Measurements from ENCODE around the gene TRPM4. TPM values are rescaled to one million over a fixed set of nuclear protein-coding genes. Genes with fewer than 3 reads are reported as not detected.
"Not testable (repeated sequence)": the region's sequence is repeated elsewhere in the genome, so short reads cannot be mapped to it uniquely, and the experiment has no call there.

TRPM4 gene
- total and polyA plus RNA-seq, 2 experiments from 2014 or later: 16.5 to 25.7 TPM

DNA sequence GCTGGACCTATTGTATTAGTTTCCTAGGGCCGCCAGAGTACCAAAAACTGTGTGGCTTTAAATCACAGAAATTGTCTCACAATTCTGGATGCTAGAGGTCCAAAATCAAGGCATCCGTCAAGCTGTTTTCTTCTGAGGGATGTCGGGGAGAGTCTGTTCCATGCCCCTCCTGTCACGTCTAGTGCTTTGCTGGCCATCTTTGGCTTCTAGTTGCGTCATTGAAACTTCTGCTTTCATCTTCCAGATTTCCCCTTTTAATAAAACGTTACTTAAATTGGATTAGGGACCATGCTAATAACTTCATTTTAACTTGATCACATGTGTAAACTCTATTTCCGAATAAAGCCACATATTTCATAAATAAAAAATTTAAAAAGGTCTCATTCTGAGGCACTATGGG is 47.5 kb downstream of the TRPM4 start (continued):
- no peak for TF ChIP-seq ZNF462 (CRISPR knock-in tag; IDR thresholded peaks at IDR 0.05)
- TF ChIP-seq, protein P1, sequence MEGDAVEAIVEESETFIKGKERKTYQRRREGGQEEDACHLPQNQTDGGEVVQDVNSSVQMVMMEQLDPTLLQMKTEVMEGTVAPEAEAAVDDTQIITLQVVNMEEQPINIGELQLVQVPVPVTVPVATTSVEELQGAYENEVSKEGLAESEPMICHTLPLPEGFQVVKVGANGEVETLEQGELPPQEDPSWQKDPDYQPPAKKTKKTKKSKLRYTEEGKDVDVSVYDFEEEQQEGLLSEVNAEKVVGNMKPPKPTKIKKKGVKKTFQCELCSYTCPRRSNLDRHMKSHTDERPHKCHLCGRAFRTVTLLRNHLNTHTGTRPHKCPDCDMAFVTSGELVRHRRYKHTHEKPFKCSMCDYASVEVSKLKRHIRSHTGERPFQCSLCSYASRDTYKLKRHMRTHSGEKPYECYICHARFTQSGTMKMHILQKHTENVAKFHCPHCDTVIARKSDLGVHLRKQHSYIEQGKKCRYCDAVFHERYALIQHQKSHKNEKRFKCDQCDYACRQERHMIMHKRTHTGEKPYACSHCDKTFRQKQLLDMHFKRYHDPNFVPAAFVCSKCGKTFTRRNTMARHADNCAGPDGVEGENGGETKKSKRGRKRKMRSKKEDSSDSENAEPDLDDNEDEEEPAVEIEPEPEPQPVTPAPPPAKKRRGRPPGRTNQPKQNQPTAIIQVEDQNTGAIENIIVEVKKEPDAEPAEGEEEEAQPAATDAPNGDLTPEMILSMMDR (conservative IDR thresholded peaks at IDR 0.05; ENCODE audit: low read depth in 2 of 2): no peak
- TF ChIP-seq EZH2phosphoT487 (IDR thresholded peaks at IDR 0.05; ENCODE audit: unreplicated experiment): no peak
- no peak for TF ChIP-seq POLR2AphosphoS5 (IDR thresholded peaks at IDR 0.05; ENCODE audit: low read depth)

DNA sequence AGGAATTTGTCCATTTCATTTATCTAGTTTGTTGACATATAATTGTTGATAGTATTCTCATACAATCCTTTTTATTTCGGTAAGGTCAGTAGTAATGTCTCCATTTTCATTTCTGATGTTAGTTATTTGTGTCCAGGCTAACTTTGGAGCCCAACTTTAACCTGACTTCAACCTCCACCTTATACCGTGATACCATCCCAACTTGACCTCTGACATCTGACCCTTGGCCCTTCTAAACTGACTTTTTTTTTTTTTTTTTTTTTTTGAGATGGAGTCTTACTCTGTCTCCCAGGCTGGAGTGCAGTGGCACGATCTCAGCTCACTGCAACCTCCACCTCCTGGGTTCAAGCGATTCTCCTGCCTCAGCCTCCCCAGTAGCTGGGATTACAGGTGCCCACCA is 51.9 kb downstream of the TRPM4 start:
- not testable (repeated sequence) for H2AFZ ChIP-seq; H3F3A ChIP-seq (replicated peaks; ENCODE audit: low read depth); H3K4me1 Mint-ChIP-seq; ATAC-seq; H3K27me3 ChIP-seq (ENCODE audit: insufficient read depth); H3K4me1 ChIP-seq (ENCODE audit: insufficient read depth); DNase-seq (ENCODE audit: low spot score); H3K36me3 ChIP-seq (ENCODE audit: insufficient read depth); H3K79me2 ChIP-seq (replicated peaks; ENCODE audit: insufficient read depth); H3K27ac ChIP-seq (ENCODE audit: low read depth); H3K27ac Mint-ChIP-seq; H3K9me2 ChIP-seq (ENCODE audit: insufficient read depth); H3K27me3 Mint-ChIP-seq (ENCODE audit: insufficient read depth, low read depth, poor library complexity); H4K20me1 ChIP-seq (replicated peaks; ENCODE audit: insufficient read depth); H3K4me3 Mint-ChIP-seq; H3K4me3 ChIP-seq; H3K4me2 ChIP-seq
- Mint-ChIP-seq H3K9me3 (peaks cover 18% of the 10 kb centered on the region), H3K36me3 (ENCODE audit: low read depth) (peaks cover 21% of the 10 kb centered on the region)
